ENCODE results near the gene PSAPL1.

GRCh38 chr4:7390336-7390735 lies 44.4 kb downstream of the PSAPL1 start:
- TF ChIP-seq CTCF (conservative IDR thresholded peaks at IDR 0.05; ENCODE audit: low read depth, low read length) (no peak), EZH2 (IDR thresholded peaks at IDR 0.05; ENCODE audit: borderline replicate concordance, low read depth, low read length, poor library complexity, severe bottlenecking) (no peak)
